Measurements from ENCODE around the gene ALPL. TPM values are rescaled to one million over a fixed set of nuclear protein-coding genes. Genes with fewer than 3 reads are reported as not detected.

Gene ALPL
- total RNA-seq, 1 donor from 2014 or later = 10.2 TPM

GRCh38 chr1:21499283-21499950 is 9.8 kb upstream of the ALPL start:
- no peak overlapping the region for H3K27ac ChIP-seq (replicated peaks)
- intact Hi-C loops (cut with micrococcal nuclease) = no loop called here
- no peak for TF ChIP-seq CTCF (IDR thresholded peaks at IDR 0.05; ENCODE audit: borderline replicate concordance)
- peaks cover 6% of the 10 kb centered on the region for H3K9me3 ChIP-seq (replicated peaks)
- no peak overlapping the region for H3K4me3 ChIP-seq
- H3K4me1 ChIP-seq = no peaks in the 10 kb centered on the region
- no peak for DNase-seq
- H3K27me3 ChIP-seq (ENCODE audit: low read depth) = peaks cover 14% of the 10 kb centered on the region
- no peaks in the 10 kb centered on the region for H3K36me3 ChIP-seq

GRCh38 chr1:21503706-21504377 is 5.4 kb upstream of the ALPL start:
- DNase-seq = no peak
- Histone ChIP-seq H3K36me3 (no peaks in the 10 kb centered on the region), H3K4me3 (no peak overlapping the region), H3K4me1 (peaks cover 8% of the 10 kb centered on the region), H3K9me3 (replicated peaks) (peaks cover 6% of the 10 kb centered on the region), H3K27me3 (ENCODE audit: low read depth) (peaks cover 28% of the 10 kb centered on the region), H3K27ac (replicated peaks) (no peak overlapping the region)
- TF ChIP-seq CTCF (IDR thresholded peaks at IDR 0.05; ENCODE audit: borderline replicate concordance) = no peak
- intact Hi-C loops (cut with micrococcal nuclease) = no loop called here

- Histone ChIP-seq H3K27ac (replicated peaks) (no peak overlapping the region), H3K36me3 (no peaks in the 10 kb centered on the region), H3K4me3 (no peak overlapping the region), H3K27me3 (ENCODE audit: low read depth) (peaks cover 38% of the 10 kb centered on the region), H3K4me1 (peaks cover 36% of the 10 kb centered on the region), H3K9me3 (replicated peaks) (no peaks in the 10 kb centered on the region)
- intact Hi-C loops (cut with micrococcal nuclease) = no loop called here
- TF ChIP-seq CTCF (IDR thresholded peaks at IDR 0.05; ENCODE audit: borderline replicate concordance) = no peak
- no peak for DNase-seq
These were observed 2.4 kb upstream of the ALPL start for GRCh38 chr1:21506804-21507203.

GRCh38 chr1:21507511-21508270 is 1.5 kb upstream of the ALPL start:
- intact Hi-C loops (cut with micrococcal nuclease) = no loop called here
- Histone ChIP-seq H3K9me3 (replicated peaks) (no peaks in the 10 kb centered on the region), H3K36me3 (no peaks in the 10 kb centered on the region), H3K4me3 (no peak overlapping the region), H3K4me1 (peaks cover 39% of the 10 kb centered on the region), H3K27ac (replicated peaks) (no peak overlapping the region), H3K27me3 (ENCODE audit: low read depth) (peaks cover 38% of the 10 kb centered on the region)
- DNase-seq = no peak
- TF ChIP-seq CTCF (IDR thresholded peaks at IDR 0.05; ENCODE audit: borderline replicate concordance) = no peak

- DNase-seq = peak; percentile 76
- intact Hi-C loops (cut with micrococcal nuclease) = no loop called here
- Histone ChIP-seq H3K4me3 (peak overlapping the region; percentile 64), H3K4me1 (peaks cover 39% of the 10 kb centered on the region), H3K27ac (replicated peaks) (peak overlapping the region; percentile 25), H3K27me3 (ENCODE audit: low read depth) (peaks cover 38% of the 10 kb centered on the region), H3K36me3 (no peaks in the 10 kb centered on the region), H3K9me3 (replicated peaks) (no peaks in the 10 kb centered on the region)
- peak; percentile 71 for TF ChIP-seq CTCF (IDR thresholded peaks at IDR 0.05; ENCODE audit: borderline replicate concordance)
These were observed 458 bp upstream of the ALPL start for GRCh38 chr1:21508580-21509350.

Data from left ventricle myocardium inferior (tissue), 1 donor.